Gastrocnemius medialis (tissue), 4 donors: ENCODE results near the gene FJX1. TPM values are rescaled to one million over a fixed set of nuclear protein-coding genes. Genes with fewer than 3 reads are reported as not detected.
A peak's percentile ranks its signal among the peaks of the same experiment; 100 is the strongest.
"Not testable (repeated sequence)": the region's sequence is repeated elsewhere in the genome, so short reads cannot be mapped to it uniquely, and the experiment has no call there.

Experiments
- ATAC-seq, 2 donors: fragments of 150-250 bp; one replicate each; pipeline ENCODE4 v1.9.1; 2016
- DNase-seq, 2 donors: peaks; one replicate each; pipeline ENCODE4 v3.0.0-alpha.2; 2019
- H3K27ac ChIP-seq, 4 donors: fragments of 200-600 bp; sonication (generic); 1 replicate in 1 of 4; 2 replicates in 3 of 4; pipeline ENCODE4 v1.5.1; 2016 to 2018; ENCODE audit warnings: mild to moderate bottlenecking in 2 of 4, moderate library complexity in 1 of 4
- H3K27me3 ChIP-seq, 3 donors: fragments of 200-600 bp; sonication (generic) in 2 of 3; 1 replicate in 1 of 3; 2 replicates in 2 of 3; pipeline versions ENCODE4 v1.5.1 to v1.6.0; 2016 to 2019; ENCODE audit warnings: mild to moderate bottlenecking in 1 of 3, moderate library complexity in 1 of 3
- H3K36me3 ChIP-seq, 2 donors: fragments of 200-600 bp; sonication (generic) in 1 of 2; one replicate each; pipeline ENCODE4 v1.5.1; 2017 to 2018
- H3K4me1 ChIP-seq, 2 donors: fragments of 200-600 bp; sonication (generic) in 1 of 2; one replicate each; pipeline ENCODE4 v1.5.1; 2016 to 2017; ENCODE audit warnings: mild to moderate bottlenecking in 2 of 2
- H3K4me3 ChIP-seq, 4 donors: fragments of 200-600 bp; sonication (generic) in 3 of 4; 1 replicate in 1 of 4; 2 replicates in 3 of 4; pipeline ENCODE4 v1.5.1; 2016 to 2019; ENCODE audit warnings: mild to moderate bottlenecking in 2 of 4
- H3K9me3 ChIP-seq, 3 donors: fragments of 200-600 bp; sonication (generic) in 2 of 3; 1 replicate in 1 of 3; 2 replicates in 2 of 3; pipeline ENCODE4 v1.5.1; 2016 to 2019
- POLR2A ChIP-seq, 2 donors: fragments of 450-650 bp; IDR thresholded peaks; one replicate each; pipeline ENCODE4 v1.6.1; 2017; ENCODE audit warnings: antibody characterized with exemption in 2 of 2, mild to moderate bottlenecking in 2 of 2, moderate library complexity in 2 of 2
- in situ Hi-C, 4 donors: fragments of 200-750 bp; cut with MboI; loops; one replicate each; pipeline versions ENCODE4 v1.15.0 to v1.8.0; 2017; ENCODE audit warnings: low sequenced_read_pairs in 4 of 4
- intact Hi-C: fragments of 100-400 bp; cut with DNase I; formaldehyde crosslinking; loops from one replicate; pipeline ENCODE4 v1.15.1; 2023; ENCODE audit warnings: low total_unique reads
- total RNA-seq, 4 donors: library from RNA; depleted of rRNA; stranded (reverse); fragments of >200 nt; gene quantifications; one replicate each; pipeline versions ENCODE4 v1.1.0 to v1.2.3, GENCODE V29; 2016
- TF ChIP-seq, protein P1 (sequence below), 5 experiments: fragments of 450-650 bp in 3 of 5; fragments of 200-600 bp in 2 of 5; sonication (generic) in 2 of 5; IDR thresholded peaks in 4 of 5; conservative IDR thresholded peaks in 1 of 5; 1 replicate in 4 of 5; 2 replicates in 1 of 5; pipeline ENCODE4 v1.5.1; 2016 to 2019; ENCODE audit warnings: antibody characterized with exemption in 5 of 5, mild to moderate bottlenecking in 3 of 5, moderate library complexity in 3 of 5

The FJX1 gene
- total RNA-seq, 4 donors from 2014 or later: 1.5 to 10.8 (median 2.0) TPM

DNA sequence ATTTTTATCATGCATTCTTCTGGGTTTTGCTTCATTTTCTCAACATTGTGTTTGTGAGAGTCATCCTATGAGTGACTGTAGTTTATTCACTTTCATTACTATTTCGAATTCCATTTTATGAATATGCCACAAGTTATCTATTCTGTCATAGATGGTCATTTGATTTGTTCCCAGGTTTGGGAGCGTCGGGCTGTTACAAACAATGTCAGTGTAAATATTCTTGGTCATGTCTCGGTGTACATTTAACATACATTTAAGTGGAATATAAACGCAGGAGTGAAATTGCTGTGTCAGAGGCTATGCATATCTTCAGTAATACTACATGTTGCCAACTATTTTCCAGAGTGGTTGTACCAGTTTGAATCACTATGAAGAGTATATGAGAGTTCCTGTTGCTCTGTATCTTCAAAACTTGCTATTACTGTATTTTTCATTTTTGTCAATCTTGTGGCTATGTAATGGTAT is 46.7 kb downstream of the FJX1 start:
- Histone ChIP-seq H3K4me3 (peak overlapping the region; percentile 82 to 91 (median 88)), H3K9me3 (no peaks in the 10 kb centered on the region), H3K4me1 (peaks cover 22 to 31% of the 10 kb centered on the region in 2 donors), H3K27ac (no peak overlapping the region), H3K36me3 (no peaks in the 10 kb centered on the region), H3K27me3 (no peaks in the 10 kb centered on the region)
- ATAC-seq (no peak), DNase-seq (no peak)
- in situ Hi-C loops (no loop called here), intact Hi-C loops (loop anchor here (5.0 kb wide), 2 partner anchors 277 to 407 kb away; partner anchors contain the start of gene LDLRAD3)
- TF ChIP-seq POLR2A (IDR thresholded peaks at IDR 0.05): no peak
- TF ChIP-seq, protein P1, sequence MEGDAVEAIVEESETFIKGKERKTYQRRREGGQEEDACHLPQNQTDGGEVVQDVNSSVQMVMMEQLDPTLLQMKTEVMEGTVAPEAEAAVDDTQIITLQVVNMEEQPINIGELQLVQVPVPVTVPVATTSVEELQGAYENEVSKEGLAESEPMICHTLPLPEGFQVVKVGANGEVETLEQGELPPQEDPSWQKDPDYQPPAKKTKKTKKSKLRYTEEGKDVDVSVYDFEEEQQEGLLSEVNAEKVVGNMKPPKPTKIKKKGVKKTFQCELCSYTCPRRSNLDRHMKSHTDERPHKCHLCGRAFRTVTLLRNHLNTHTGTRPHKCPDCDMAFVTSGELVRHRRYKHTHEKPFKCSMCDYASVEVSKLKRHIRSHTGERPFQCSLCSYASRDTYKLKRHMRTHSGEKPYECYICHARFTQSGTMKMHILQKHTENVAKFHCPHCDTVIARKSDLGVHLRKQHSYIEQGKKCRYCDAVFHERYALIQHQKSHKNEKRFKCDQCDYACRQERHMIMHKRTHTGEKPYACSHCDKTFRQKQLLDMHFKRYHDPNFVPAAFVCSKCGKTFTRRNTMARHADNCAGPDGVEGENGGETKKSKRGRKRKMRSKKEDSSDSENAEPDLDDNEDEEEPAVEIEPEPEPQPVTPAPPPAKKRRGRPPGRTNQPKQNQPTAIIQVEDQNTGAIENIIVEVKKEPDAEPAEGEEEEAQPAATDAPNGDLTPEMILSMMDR (IDR thresholded peaks at IDR 0.05 in 4 of 5, conservative IDR thresholded peaks at IDR 0.05 in 1 of 5): no peak

- intact Hi-C loops: no loop called here
- Histone ChIP-seq H3K27me3 (no peaks in the 10 kb centered on the region), H3K4me3 (no peak overlapping the region), H3K4me1 (peaks cover 42 to 44% of the 10 kb centered on the region in 2 donors), H3K9me3 (no peaks in the 10 kb centered on the region), H3K36me3 (no peaks in the 10 kb centered on the region), H3K27ac (no peak overlapping the region)
- TF ChIP-seq POLR2A (IDR thresholded peaks at IDR 0.05): no peak
- TF ChIP-seq, protein P1 (IDR thresholded peaks at IDR 0.05 in 4 of 5, conservative IDR thresholded peaks at IDR 0.05 in 1 of 5): no peak
- ATAC-seq (no peak), DNase-seq (no peak)
- in situ Hi-C loops: no loop called here
These were observed 49.0 kb downstream of the FJX1 start for GRCh38 chr11:35667257-35667656.

- H3K36me3 ChIP-seq, ATAC-seq, H3K9me3 ChIP-seq, H3K27me3 ChIP-seq, in situ Hi-C loops, H3K4me3 ChIP-seq, DNase-seq, H3K27ac ChIP-seq, intact Hi-C loops: not testable (repeated sequence)
- peaks cover 49 to 51% of the 10 kb centered on the region in 2 donors for H3K4me1 ChIP-seq
These were observed 50.1 kb downstream of the FJX1 start for GRCh38 chr11:35668350-35668749.

Other genes with a start within 250 kb of the FJX1 start
- 1 to 10 TPM in 1 of 4 donors, under 1 TPM in 3; 0.15 to 1.1 (median 0.52) TPM for gene SLC1A2, start 198.9 kb upstream of the FJX1 start, total RNA-seq
- gene PAMR1, start 92.8 kb upstream of the FJX1 start, total RNA-seq: 1 to 10 TPM in 3 of 4 donors, under 1 TPM in 1; 0.49 to 3.2 (median 1.4) TPM
- gene TRIM44, start 44.3 kb downstream of the FJX1 start, total RNA-seq: 10 to 100 TPM; 25.5 to 30.5 (median 26.2) TPM